Muscle of back (tissue), 13 donors: ENCODE results near the gene TAS2R19. TPM values are rescaled to one million over a fixed set of nuclear protein-coding genes. Genes with fewer than 3 reads are reported as not detected.
"Not testable (repeated sequence)": the region's sequence is repeated elsewhere in the genome, so short reads cannot be mapped to it uniquely, and the experiment has no call there.

Source experiments
- DNase-seq, 3 donors: peaks; one replicate each; pipeline versions ENCODE4 v3.0.0 to v3.0.0-alpha.2; 2013
- long read RNA-seq, 9 donors: transcript quantifications; one replicate each; lab custom pipeline, GENCODE V29; 2026
- polyA plus RNA-seq, 10 donors: library from polyadenylated mRNA; unstranded; fragments of 120-200 nt; gene quantifications; one replicate each; pipeline ENCODE4 v1.2.1, GENCODE V29; 2013; ENCODE audit not compliant: insufficient read length in 10 of 10

TAS2R19 gene
- polyA plus RNA-seq: 1 to 10 TPM in 5 of 10 donors, under 1 TPM in 5; 0.65 to 2.4 (median 1.0) TPM
- long read RNA-seq, donor 1, partial matches to known transcripts: 0 of 2 reads
- long read RNA-seq, donor 1, other reads (novel, unspliced or antisense): 0 of 2 reads
- long read RNA-seq, donor 2: 0 reads
- long read RNA-seq, donor 3: 0 reads
- long read RNA-seq, donor 4, partial matches to known transcripts: 0 of 2 reads
- long read RNA-seq, donor 4, other reads (novel, unspliced or antisense): 0 of 2 reads
- long read RNA-seq, donor 5, partial matches to known transcripts: 0 of 1 reads
- long read RNA-seq, donor 5, other reads (novel, unspliced or antisense): 0 of 1 reads
- long read RNA-seq, donor 6: 0 reads
- long read RNA-seq, donor 7, partial matches to known transcripts: 0 of 3 reads
- long read RNA-seq, donor 7, other reads (novel, unspliced or antisense): 0 of 3 reads
- long read RNA-seq, donor 8, partial matches to known transcripts: 0 of 1 reads
- long read RNA-seq, donor 8, other reads (novel, unspliced or antisense): 0 of 1 reads
- long read RNA-seq, donor 9: 0 reads

GRCh38 chr12:11022520-11022919 lies at the start of gene TAS2R19:
Gene TAS2R19, minus strand, starts transcription at chr12:11022620. Its CDS starts 49 bp downstream, at chr12:11022571.
- DNase-seq: no peak

- DNase-seq: no peak
These were observed 49.0 kb upstream of the TAS2R19 start for GRCh38 chr12:11071414-11071813.

GRCh38 chr12:11070999-11071398 lies 48.6 kb upstream of the TAS2R19 start:
- no peak for DNase-seq

- no peak for DNase-seq
These were observed 47.5 kb upstream of the TAS2R19 start for GRCh38 chr12:11069854-11070365.

GRCh38 chr12:11067514-11067913 lies 45.1 kb upstream of the TAS2R19 start:
- peak; percentile 27 to 63 (median 29) for DNase-seq

GRCh38 chr12:11062194-11062593 lies 39.8 kb upstream of the TAS2R19 start, which contains the start of gene TAS2R46:
Gene TAS2R46, minus strand, starts transcription at chr12:11062294. Its CDS starts 0 bp downstream, at chr12:11062294.
- DNase-seq: not testable (repeated sequence)

GRCh38 chr12:11059784-11060183 lies 37.4 kb upstream of the TAS2R19 start:
- DNase-seq: no peak

- DNase-seq: no peak
These were observed 36.6 kb upstream of the TAS2R19 start for GRCh38 chr12:11059041-11059440.

GRCh38 chr12:11055306-11055705 lies 32.9 kb upstream of the TAS2R19 start:
- no peak for DNase-seq

- not testable (repeated sequence) for DNase-seq
These were observed 27.5 kb upstream of the TAS2R19 start for GRCh38 chr12:11049806-11050531.

- not testable (repeated sequence) for DNase-seq
These were observed 18.9 kb upstream of the TAS2R19 start for GRCh38 chr12:11041366-11041765.

- no peak for DNase-seq
These were observed 17.7 kb upstream of the TAS2R19 start for GRCh38 chr12:11040162-11040561.

GRCh38 chr12:11039171-11039570 lies 16.8 kb upstream of the TAS2R19 start:
- no peak for DNase-seq

- DNase-seq: not testable (repeated sequence)
These were observed 11.5 kb upstream of the TAS2R19 start for GRCh38 chr12:11033959-11034358.

- no peak for DNase-seq
These were observed 8.9 kb upstream of the TAS2R19 start, which contains the start of gene TAS2R31 for GRCh38 chr12:11031307-11031706. Gene TAS2R31, minus strand, starts transcription at chr12:11031407. Its CDS starts 72 bp downstream, at chr12:11031335.

GRCh38 chr12:11026118-11026517 lies 3.7 kb upstream of the TAS2R19 start:
- DNase-seq: no peak

- no peak for DNase-seq
These were observed 967 bp upstream of the TAS2R19 start for GRCh38 chr12:11023387-11023786.

- DNase-seq: no peak
These were observed 5.5 kb downstream of the TAS2R19 start for GRCh38 chr12:11016937-11017336.

GRCh38 chr12:11015775-11016430 lies 6.5 kb downstream of the TAS2R19 start:
- no peak for DNase-seq

GRCh38 chr12:11014234-11014633 lies 8.2 kb downstream of the TAS2R19 start:
- DNase-seq: no peak

GRCh38 chr12:11007608-11008007 lies 14.8 kb downstream of the TAS2R19 start:
- no peak for DNase-seq

GRCh38 chr12:10998204-10998603 lies 24.2 kb downstream of the TAS2R19 start, which contains the start of gene TAS2R20:
Gene TAS2R20, minus strand, starts transcription at chr12:10998304. Its CDS starts 429 bp downstream, at chr12:10997875.
- no peak for DNase-seq
